GM23338 (cell line): ENCODE results near the gene HDAC9. TPM values are rescaled to one million over a fixed set of nuclear protein-coding genes. Genes with fewer than 3 reads are reported as not detected.
"Not testable (repeated sequence)": the region's sequence is repeated elsewhere in the genome, so short reads cannot be mapped to it uniquely, and the experiment has no call there.

Experiments used
- ATAC-seq: fragments of 200-7000 bp; cut with Tn5 transposase; 3 replicates; pipeline ENCODE4 v1.9.1; 2020
- DNase-seq: peaks from one replicate; pipeline ENCODE4 v3.0.0-alpha.2; 2015; ENCODE audit warnings: low spot score
- H2AFZ ChIP-seq: fragments of 200-600 bp; sonication (generic); 2 replicates; pipeline ENCODE4 v1.8.0; 2016; ENCODE audit warnings: antibody characterized with exemption, mild to moderate bottlenecking, moderate library complexity
- H3F3A ChIP-seq: fragments of 200-600 bp; sonication (generic); replicated peaks from 2 replicates; pipeline ENCODE4 v1.8.0; 2017; ENCODE audit warnings: antibody characterized with exemption, mixed run types, low read depth
- H3K27ac ChIP-seq: fragments of 200-600 bp; sonication (generic); 2 replicates; pipeline ENCODE4 v1.6.1; 2016; ENCODE audit warnings: low read depth
- H3K27me3 ChIP-seq: fragments of 200-600 bp; sonication (generic); 2 replicates; pipeline ENCODE4 v1.8.0; 2016; ENCODE audit warnings: mild to moderate bottlenecking, mixed run types, moderate library complexity; ENCODE audit not compliant: insufficient read depth
- H3K36me3 ChIP-seq: fragments of 200-600 bp; sonication (generic); 2 replicates; pipeline ENCODE4 v1.8.0; 2016; ENCODE audit warnings: mild to moderate bottlenecking; ENCODE audit not compliant: insufficient read depth
- H3K4me1 ChIP-seq: fragments of 200-600 bp; sonication (generic); 2 replicates; pipeline ENCODE4 v1.8.0; 2016; ENCODE audit warnings: mild to moderate bottlenecking, moderate library complexity; ENCODE audit not compliant: insufficient read depth
- H3K4me2 ChIP-seq: fragments of 200-600 bp; sonication (generic); 2 replicates; pipeline ENCODE4 v1.7.1; 2017; ENCODE audit warnings: mixed run types
- H3K4me3 ChIP-seq: fragments of 200-600 bp; sonication (generic); 2 replicates; pipeline ENCODE4 v1.6.1; 2016; ENCODE audit warnings: mixed run types
- H3K79me2 ChIP-seq: fragments of 200-600 bp; sonication (generic); replicated peaks from 2 replicates; pipeline ENCODE4 v1.8.0; 2017; ENCODE audit warnings: mild to moderate bottlenecking; ENCODE audit not compliant: insufficient read depth
- H3K9me2 ChIP-seq: fragments of 200-600 bp; sonication (generic); 2 replicates; pipeline ENCODE4 v1.8.0; 2017; ENCODE audit not compliant: insufficient read depth
- H4K20me1 ChIP-seq: fragments of 200-600 bp; sonication (generic); replicated peaks from 2 replicates; pipeline ENCODE4 v1.8.0; 2017; ENCODE audit warnings: mild to moderate bottlenecking; ENCODE audit not compliant: insufficient read depth
- H3K27ac Mint-ChIP-seq: 2 replicates; pipeline ENCODE4 v1.8.0; 2020; ENCODE audit warnings: inconsistent platforms, mild to moderate bottlenecking, moderate library complexity, mixed read lengths
- H3K27me3 Mint-ChIP-seq: 3 replicates; pipeline ENCODE4 v1.8.0; 2022; ENCODE audit warnings: low read depth, mild to moderate bottlenecking, moderate library complexity, mixed read lengths, inconsistent platforms; ENCODE audit not compliant: insufficient read depth, poor library complexity
- H3K36me3 Mint-ChIP-seq: 3 replicates; pipeline ENCODE4 v1.8.0; 2021; ENCODE audit warnings: low read depth, mild to moderate bottlenecking, inconsistent platforms, moderate library complexity, mixed read lengths
- H3K4me1 Mint-ChIP-seq: 3 replicates; pipeline ENCODE4 v1.8.0; 2020; ENCODE audit warnings: mild to moderate bottlenecking, inconsistent platforms, mixed read lengths
- H3K4me3 Mint-ChIP-seq: 3 replicates; pipeline ENCODE4 v1.8.0; 2021; ENCODE audit warnings: moderate library complexity, mild to moderate bottlenecking, inconsistent platforms, mixed read lengths
- H3K9me3 Mint-ChIP-seq: 3 replicates; pipeline ENCODE4 v1.8.0; 2020; ENCODE audit warnings: moderate library complexity, mild to moderate bottlenecking, inconsistent platforms, mixed read lengths
- CREB1 ChIP-seq: fragments of 250-450 bp; sonication (Bioruptor Pico); IDR thresholded peaks from 2 replicates; pipeline ENCODE4 v1.5.0; 2020; ENCODE audit warnings: low read depth, mild to moderate bottlenecking, moderate library complexity
- CTCF ChIP-seq, 2 experiments: fragments of 200-600 bp in 1 of 2; sonication (generic) in 1 of 2; conservative IDR thresholded peaks; 2 replicates each; pipeline versions ENCODE4 v1.5.1 to v1.6.1; 2016 to 2017; ENCODE audit warnings: antibody characterized with exemption in 2 of 2, low read depth in 2 of 2, mild to moderate bottlenecking in 2 of 2, moderate library complexity in 1 of 2
- ETS1 ChIP-seq: IDR thresholded peaks from 2 replicates; pipeline ENCODE4 v1.6.1; 2016; ENCODE audit warnings: antibody characterized with exemption
- EZH2 ChIP-seq: fragments of 200-600 bp; sonication (generic); IDR thresholded peaks from one replicate; pipeline ENCODE4 v1.8.0; 2017; ENCODE audit warnings: antibody characterized with exemption, mild to moderate bottlenecking, low read depth; ENCODE audit not compliant: unreplicated experiment
- EZH2phosphoT487 ChIP-seq: fragments of 200-600 bp; sonication (generic); IDR thresholded peaks from one replicate; pipeline ENCODE4 v1.8.1; 2018; ENCODE audit warnings: antibody characterized with exemption; ENCODE audit not compliant: unreplicated experiment
- JUNB ChIP-seq: IDR thresholded peaks from one replicate; pipeline ENCODE4 v1.6.1; 2016; ENCODE audit warnings: antibody characterized with exemption; ENCODE audit not compliant: unreplicated experiment
- NANOG ChIP-seq: IDR thresholded peaks from 2 replicates; pipeline ENCODE4 v1.6.1; 2016; ENCODE audit warnings: antibody characterized with exemption, borderline replicate concordance
- POLR2AphosphoS5 ChIP-seq: IDR thresholded peaks from 2 replicates; pipeline ENCODE4 v1.6.1; 2016; ENCODE audit warnings: antibody characterized with exemption, low read depth
- REST ChIP-seq: IDR thresholded peaks from one replicate; pipeline ENCODE4 v1.6.1; 2018; ENCODE audit warnings: antibody characterized with exemption; ENCODE audit not compliant: unreplicated experiment
- STAT1 ChIP-seq: IDR thresholded peaks from one replicate; pipeline ENCODE4 v1.6.1; 2016; ENCODE audit warnings: antibody characterized with exemption; ENCODE audit not compliant: unreplicated experiment
- ZNF114 ChIP-seq: fragments of 250-450 bp; sonication (Bioruptor Pico); IDR thresholded peaks from 2 replicates; pipeline ENCODE4 v1.5.0; 2020; ENCODE audit warnings: mild to moderate bottlenecking, moderate library complexity
- ZNF331 ChIP-seq: fragments of 250-450 bp; sonication (Bioruptor Pico); IDR thresholded peaks from 2 replicates; pipeline ENCODE4 v1.5.0; 2020; ENCODE audit warnings: low read depth, mild to moderate bottlenecking, moderate library complexity
- polyA plus RNA-seq: library from polyadenylated mRNA; unstranded; fragments of >200 nt; fragmentation: Nextera tagmentation; extraction: Ambion mirVana; gene quantifications from 2 replicates; pipeline ENCODE4 v1.2.1, GENCODE V29; 2016
- total RNA-seq: library from RNA; depleted of rRNA; stranded (reverse); fragments of >200 nt; shearing (Covaris generic); gene quantifications from 2 replicates; pipeline ENCODE4 v1.2.3, GENCODE V29; 2014

The HDAC9 gene
- total and polyA plus RNA-seq, 2 experiments from 2014 or later, result 8.3 to 18.5 TPM

- TF ChIP-seq CTCF (conservative IDR thresholded peaks at IDR 0.05; ENCODE audit: low read depth in 2 of 2), result no peak
- TF ChIP-seq NANOG, result no peak
- TF ChIP-seq POLR2AphosphoS5, result no peak
- TF ChIP-seq ZNF114 (CRISPR knock-in tag), result no peak
Observed at GRCh38 chr7:18978108-18978495, 482.6 kb downstream of the HDAC9 start (continued).

- not testable (repeated sequence) for H3K27me3 Mint-ChIP-seq, H3K27me3 ChIP-seq, H4K20me1 ChIP-seq, H3K36me3 Mint-ChIP-seq, H3K4me3 ChIP-seq, ATAC-seq, H3K4me1 ChIP-seq, H3K4me2 ChIP-seq, H2AFZ ChIP-seq, H3K79me2 ChIP-seq, H3K9me2 ChIP-seq, H3F3A ChIP-seq, H3K4me3 Mint-ChIP-seq, H3K4me1 Mint-ChIP-seq, DNase-seq, H3K27ac Mint-ChIP-seq, H3K27ac ChIP-seq, H3K36me3 ChIP-seq
- H3K9me3 Mint-ChIP-seq, result peaks cover 14% of the 10 kb centered on the region
Observed at GRCh38 chr7:18990700-18991099, 495.2 kb downstream of the HDAC9 start.

- Mint-ChIP-seq H3K4me3 (no peak overlapping the region), H3K4me1 (peaks cover 19% of the 10 kb centered on the region; the same call in 2 of the 3 replicates), H3K27me3 (no peaks in the 10 kb centered on the region), H3K9me3 (peaks cover 14% of the 10 kb centered on the region), H3K27ac (no peak overlapping the region), H3K36me3 (peaks cover 4% of the 10 kb centered on the region; the same call in 1 of the 3 replicates)
- H3K79me2 ChIP-seq, result no peaks in the 10 kb centered on the region
- no peaks in the 10 kb centered on the region for H3K27me3 ChIP-seq
- no peak overlapping the region for H2AFZ ChIP-seq
- ATAC-seq (no peak), DNase-seq (no peak)
- no peaks in the 10 kb centered on the region for H4K20me1 ChIP-seq
- H3K4me2 ChIP-seq, result no peak overlapping the region
- no peak overlapping the region for H3K27ac ChIP-seq
- no peaks in the 10 kb centered on the region for H3K36me3 ChIP-seq
- H3K4me1 ChIP-seq, result peaks cover 4% of the 10 kb centered on the region; the same call in 1 of the 2 replicates
- H3F3A ChIP-seq, result no peaks in the 10 kb centered on the region
- peaks cover 5% of the 10 kb centered on the region; the same call in 1 of the 2 replicates for H3K9me2 ChIP-seq
- no peak overlapping the region for H3K4me3 ChIP-seq
- TF ChIP-seq EZH2phosphoT487, result no peak
- no peak for TF ChIP-seq POLR2AphosphoS5
- TF ChIP-seq ETS1, result no peak
- no peak for TF ChIP-seq JUNB
- no peak for TF ChIP-seq ZNF114 (CRISPR knock-in tag)
- TF ChIP-seq CREB1 (CRISPR knock-in tag), result no peak
- TF ChIP-seq STAT1, result no peak
- no peak for TF ChIP-seq REST
- TF ChIP-seq EZH2, result no peak
- no peak for TF ChIP-seq NANOG
- no peak for TF ChIP-seq ZNF331 (CRISPR knock-in tag)
Observed at GRCh38 chr7:18993933-18994668, 498.6 kb downstream of the HDAC9 start.
